Tibial nerve (tissue), 4 donors: ENCODE data around the gene RNF214.

Experiments used
- EP300 ChIP-seq, 2 donors: sonication (generic); formaldehyde crosslinking; IDR thresholded peaks; one replicate each; pipeline ENCODE4 v1.6.1; 2017; ENCODE audit warnings: antibody characterized with exemption in 2 of 2, mild to moderate bottlenecking in 1 of 2
- POLR2A ChIP-seq, 2 donors: fragments of 450-650 bp; IDR thresholded peaks; one replicate each; pipeline ENCODE4 v1.6.1; 2017; ENCODE audit warnings: antibody characterized with exemption in 2 of 2, mild to moderate bottlenecking in 2 of 2, moderate library complexity in 2 of 2
- TF ChIP-seq, protein P1 (sequence below), 5 experiments: fragments of 200-600 bp in 3 of 5; fragments of 450-650 bp in 2 of 5; sonication (generic) in 3 of 5; IDR thresholded peaks; one replicate each; pipeline ENCODE4 v1.5.1; 2016 to 2019; ENCODE audit warnings: antibody characterized with exemption in 5 of 5, mild to moderate bottlenecking in 3 of 5, moderate library complexity in 2 of 5

DNA sequence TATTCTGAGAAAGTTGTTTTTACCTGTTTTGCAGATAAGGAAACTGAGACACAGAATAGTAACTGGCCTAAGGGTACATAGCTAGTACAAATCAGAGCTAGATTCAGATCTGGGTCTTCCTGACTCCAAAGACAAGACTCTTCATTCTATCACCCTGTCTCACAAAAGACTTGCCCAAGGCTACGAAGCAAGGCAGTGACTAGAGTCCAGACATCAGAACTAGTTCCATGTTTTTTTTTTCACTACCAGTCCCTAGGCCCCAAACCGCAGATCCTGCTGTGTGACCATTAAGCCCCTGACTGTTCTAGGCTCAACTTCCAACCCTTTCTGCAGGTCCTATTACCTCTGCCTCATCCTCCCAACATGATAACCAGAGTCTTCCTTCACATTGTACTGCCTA lies 60.1 kb downstream of the RNF214 start:
- TF ChIP-seq, protein P1, sequence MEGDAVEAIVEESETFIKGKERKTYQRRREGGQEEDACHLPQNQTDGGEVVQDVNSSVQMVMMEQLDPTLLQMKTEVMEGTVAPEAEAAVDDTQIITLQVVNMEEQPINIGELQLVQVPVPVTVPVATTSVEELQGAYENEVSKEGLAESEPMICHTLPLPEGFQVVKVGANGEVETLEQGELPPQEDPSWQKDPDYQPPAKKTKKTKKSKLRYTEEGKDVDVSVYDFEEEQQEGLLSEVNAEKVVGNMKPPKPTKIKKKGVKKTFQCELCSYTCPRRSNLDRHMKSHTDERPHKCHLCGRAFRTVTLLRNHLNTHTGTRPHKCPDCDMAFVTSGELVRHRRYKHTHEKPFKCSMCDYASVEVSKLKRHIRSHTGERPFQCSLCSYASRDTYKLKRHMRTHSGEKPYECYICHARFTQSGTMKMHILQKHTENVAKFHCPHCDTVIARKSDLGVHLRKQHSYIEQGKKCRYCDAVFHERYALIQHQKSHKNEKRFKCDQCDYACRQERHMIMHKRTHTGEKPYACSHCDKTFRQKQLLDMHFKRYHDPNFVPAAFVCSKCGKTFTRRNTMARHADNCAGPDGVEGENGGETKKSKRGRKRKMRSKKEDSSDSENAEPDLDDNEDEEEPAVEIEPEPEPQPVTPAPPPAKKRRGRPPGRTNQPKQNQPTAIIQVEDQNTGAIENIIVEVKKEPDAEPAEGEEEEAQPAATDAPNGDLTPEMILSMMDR (IDR thresholded peaks at IDR 0.05), result no peak
- TF ChIP-seq EP300 (IDR thresholded peaks at IDR 0.05), result no peak
- no peak for TF ChIP-seq POLR2A (IDR thresholded peaks at IDR 0.05)
